Aortic smooth muscle cell (primary cell): Measurements from ENCODE around the gene BLVRA. TPM values are rescaled to one million over a fixed set of nuclear protein-coding genes. Genes with fewer than 3 reads are reported as not detected.

Experiments
- total RNA-seq: library from RNA; depleted of rRNA; stranded (reverse); fragments of >200 nt; gene quantifications from 2 replicates; pipeline ENCODE4 v1.2.3, GENCODE V29; 2014

Gene BLVRA
- total RNA-seq, result 35.6 and 35.8 TPM in 2 replicates

DNA sequence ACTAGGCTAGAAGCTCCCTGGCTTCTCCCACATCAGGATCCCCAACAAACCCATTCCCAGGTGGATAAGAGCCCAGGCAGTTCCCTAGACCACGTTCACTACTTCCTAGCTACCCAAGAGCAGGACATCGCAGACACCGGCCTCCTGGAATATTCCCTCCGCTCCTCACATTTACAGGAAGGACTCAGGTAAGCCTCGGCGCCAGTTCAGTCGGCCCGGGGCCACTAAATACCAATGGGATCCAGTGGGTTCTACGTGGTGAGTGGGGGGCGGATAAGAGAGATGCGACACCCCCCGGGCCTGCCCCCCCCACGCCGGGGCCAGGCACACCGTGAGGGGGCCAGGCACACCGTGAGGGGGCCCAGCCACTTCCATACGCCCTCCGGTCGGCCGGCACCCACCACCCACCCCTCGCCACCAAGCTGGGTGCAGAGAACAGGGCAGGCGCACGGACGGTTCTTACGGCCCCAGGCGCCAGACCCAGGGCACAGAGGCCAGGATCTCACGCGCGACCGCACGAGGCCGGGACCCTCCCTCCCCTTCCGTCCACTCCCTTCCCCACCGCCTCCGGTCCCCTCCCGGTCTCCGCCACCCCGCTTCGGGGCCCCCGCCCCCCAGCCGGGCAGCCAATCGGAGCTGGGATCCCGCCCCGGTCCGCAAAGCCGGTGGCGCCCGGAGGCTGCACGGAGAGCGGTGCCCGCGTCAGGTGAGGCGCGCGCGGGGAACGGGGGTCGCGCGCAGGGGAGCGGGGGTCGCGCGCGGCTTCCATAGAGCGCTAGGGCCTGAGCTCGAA is at the start of gene BLVRA:
Gene BLVRA, plus strand, starts transcription at position 652 of the 793 bp plus-strand sequence. CDS start 12,479 bp downstream, outside the sequence.

GRCh38 chr7:43729214-43729923 is 29.1 kb upstream of the BLVRA start, which contains the start of gene COA1:
Gene COA1, minus strand, starts transcription at chr7:43729523. Its CDS starts 80,909 bp downstream, at chr7:43648614.

Other genes starting within 250 kb of the BLVRA start
- 124 and 125 TPM in 2 replicates for gene STK17A, start 175.6 kb upstream of the BLVRA start, total RNA-seq
- 35.4 and 35.8 TPM in 2 replicates for gene COA1, start 29.2 kb upstream of the BLVRA start, total RNA-seq
- gene MRPS24, start 110.8 kb downstream of the BLVRA start, total RNA-seq, result 53.5 and 58.4 TPM in 2 replicates
- 30.0 and 32.1 TPM in 2 replicates for gene URGCP, start 147.9 kb downstream of the BLVRA start, total RNA-seq
- gene UBE2D4, start 167.8 kb downstream of the BLVRA start, total RNA-seq, result 11.3 and 12.0 TPM in 2 replicates
- gene SPDYE1, start 239.2 kb downstream of the BLVRA start, total RNA-seq, result not detected in 2 replicates